ENCODE data around the gene TMTC4. TPM values are rescaled to one million over a fixed set of nuclear protein-coding genes. Genes with fewer than 3 reads are reported as not detected.

The TMTC4 gene
- total RNA-seq, result 15.3 and 21.7 TPM in 2 replicates

DNA sequence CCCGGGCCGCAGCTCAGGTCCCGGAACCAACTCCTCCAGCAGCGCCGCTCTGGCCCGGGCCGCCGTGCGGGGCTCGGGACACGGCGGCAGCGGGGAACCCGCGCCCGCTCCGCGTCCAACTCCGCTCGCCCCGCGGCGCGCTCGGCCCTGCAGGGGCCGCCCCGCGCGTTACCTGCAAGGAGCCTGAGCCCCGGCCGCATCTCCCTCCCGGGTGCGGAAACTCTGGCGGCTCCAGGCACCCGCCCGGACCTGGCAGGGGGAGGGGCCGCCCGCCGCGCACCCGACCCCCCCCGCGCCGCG is at the start of gene TMTC4:
TMTC4 (minus strand) TSS at position 224 of the 300 bp plus-strand sequence. CDS start 4,433 bp downstream, outside the sequence.

GRCh38 chr13:100588331-100589177 is 86.0 kb downstream of the TMTC4 start, which contains the start of gene GGACT:
Gene GGACT (minus strand): TSS chr13:100588789. CDS start chr13:100532591, 56,198 bp downstream.

Other genes with a start within 250 kb of the TMTC4 start
- gene GGACT, start 86.0 kb downstream of the TMTC4 start, total RNA-seq, result 10.6 and 11.4 TPM in 2 replicates